Measurements from ENCODE around the gene ADD2.

DNA sequence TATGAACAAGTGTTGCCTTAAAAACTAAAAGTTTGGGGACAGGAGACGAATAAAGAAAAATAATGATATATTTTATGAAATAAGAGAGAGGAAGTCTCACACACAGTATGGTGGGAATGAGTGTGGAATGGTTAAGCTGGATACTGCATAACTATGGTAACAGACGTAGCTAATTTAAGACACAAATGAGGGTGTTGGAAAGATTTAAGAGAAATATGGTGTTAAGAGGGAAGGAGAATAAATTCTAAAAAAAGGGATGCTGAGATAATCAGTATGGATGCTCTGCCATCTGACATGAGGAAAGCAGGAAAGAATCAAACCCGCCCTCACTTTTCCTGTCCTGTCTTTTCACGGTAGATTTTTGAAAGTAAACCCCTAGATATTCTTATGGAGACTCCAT lies 10.6 kb downstream of the ADD2 start:
- TF ChIP-seq, protein P1, sequence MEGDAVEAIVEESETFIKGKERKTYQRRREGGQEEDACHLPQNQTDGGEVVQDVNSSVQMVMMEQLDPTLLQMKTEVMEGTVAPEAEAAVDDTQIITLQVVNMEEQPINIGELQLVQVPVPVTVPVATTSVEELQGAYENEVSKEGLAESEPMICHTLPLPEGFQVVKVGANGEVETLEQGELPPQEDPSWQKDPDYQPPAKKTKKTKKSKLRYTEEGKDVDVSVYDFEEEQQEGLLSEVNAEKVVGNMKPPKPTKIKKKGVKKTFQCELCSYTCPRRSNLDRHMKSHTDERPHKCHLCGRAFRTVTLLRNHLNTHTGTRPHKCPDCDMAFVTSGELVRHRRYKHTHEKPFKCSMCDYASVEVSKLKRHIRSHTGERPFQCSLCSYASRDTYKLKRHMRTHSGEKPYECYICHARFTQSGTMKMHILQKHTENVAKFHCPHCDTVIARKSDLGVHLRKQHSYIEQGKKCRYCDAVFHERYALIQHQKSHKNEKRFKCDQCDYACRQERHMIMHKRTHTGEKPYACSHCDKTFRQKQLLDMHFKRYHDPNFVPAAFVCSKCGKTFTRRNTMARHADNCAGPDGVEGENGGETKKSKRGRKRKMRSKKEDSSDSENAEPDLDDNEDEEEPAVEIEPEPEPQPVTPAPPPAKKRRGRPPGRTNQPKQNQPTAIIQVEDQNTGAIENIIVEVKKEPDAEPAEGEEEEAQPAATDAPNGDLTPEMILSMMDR (IDR thresholded peaks at IDR 0.05), result no peak
- TF ChIP-seq POLR2A (IDR thresholded peaks at IDR 0.05), result no peak
- TF ChIP-seq POLR2AphosphoS5 (IDR thresholded peaks at IDR 0.05; ENCODE audit: insufficient read depth in 1 of 2, low read depth in 1 of 2), result no peak
